ENCODE measurements around the gene ESR1.

The ESR1 gene

GRCh38 chr6:151900256-151900655, 92.8 kb downstream of the ESR1 start:
- no peak overlapping the region for H3K27ac ChIP-seq
- TF ChIP-seq, protein P1, sequence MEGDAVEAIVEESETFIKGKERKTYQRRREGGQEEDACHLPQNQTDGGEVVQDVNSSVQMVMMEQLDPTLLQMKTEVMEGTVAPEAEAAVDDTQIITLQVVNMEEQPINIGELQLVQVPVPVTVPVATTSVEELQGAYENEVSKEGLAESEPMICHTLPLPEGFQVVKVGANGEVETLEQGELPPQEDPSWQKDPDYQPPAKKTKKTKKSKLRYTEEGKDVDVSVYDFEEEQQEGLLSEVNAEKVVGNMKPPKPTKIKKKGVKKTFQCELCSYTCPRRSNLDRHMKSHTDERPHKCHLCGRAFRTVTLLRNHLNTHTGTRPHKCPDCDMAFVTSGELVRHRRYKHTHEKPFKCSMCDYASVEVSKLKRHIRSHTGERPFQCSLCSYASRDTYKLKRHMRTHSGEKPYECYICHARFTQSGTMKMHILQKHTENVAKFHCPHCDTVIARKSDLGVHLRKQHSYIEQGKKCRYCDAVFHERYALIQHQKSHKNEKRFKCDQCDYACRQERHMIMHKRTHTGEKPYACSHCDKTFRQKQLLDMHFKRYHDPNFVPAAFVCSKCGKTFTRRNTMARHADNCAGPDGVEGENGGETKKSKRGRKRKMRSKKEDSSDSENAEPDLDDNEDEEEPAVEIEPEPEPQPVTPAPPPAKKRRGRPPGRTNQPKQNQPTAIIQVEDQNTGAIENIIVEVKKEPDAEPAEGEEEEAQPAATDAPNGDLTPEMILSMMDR (conservative IDR thresholded peaks at IDR 0.05): no peak
- no peak for TF ChIP-seq ZFX (IDR thresholded peaks at IDR 0.05)

DNA sequence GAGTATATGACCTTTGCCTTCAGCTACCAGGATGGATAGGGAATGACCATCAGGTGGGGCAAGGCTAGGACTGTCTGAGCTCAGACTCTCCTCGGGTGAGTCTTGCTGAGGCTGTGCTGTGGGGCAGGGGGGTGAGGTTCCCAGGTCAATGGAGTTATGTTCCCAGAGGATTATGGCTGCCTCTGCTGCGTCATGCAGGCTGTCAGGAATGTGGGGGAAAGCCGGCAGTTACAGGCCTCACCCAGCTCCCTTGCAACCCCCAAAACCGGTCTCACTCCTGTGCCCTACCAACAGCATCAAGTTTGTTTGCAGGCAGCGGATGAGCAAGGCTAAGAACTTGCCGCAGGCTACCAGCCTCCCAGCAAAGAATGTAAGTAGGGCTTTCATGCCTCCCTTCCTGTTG, 93.5 kb downstream of the ESR1 start:
- no peak overlapping the region for H3K27ac ChIP-seq
- TF ChIP-seq, protein P1 (conservative IDR thresholded peaks at IDR 0.05): no peak
- no peak for TF ChIP-seq ZFX (IDR thresholded peaks at IDR 0.05)

- no peak overlapping the region for H3K27ac ChIP-seq
These were observed 97.1 kb downstream of the ESR1 start for GRCh38 chr6:151904631-151905030.

DNA sequence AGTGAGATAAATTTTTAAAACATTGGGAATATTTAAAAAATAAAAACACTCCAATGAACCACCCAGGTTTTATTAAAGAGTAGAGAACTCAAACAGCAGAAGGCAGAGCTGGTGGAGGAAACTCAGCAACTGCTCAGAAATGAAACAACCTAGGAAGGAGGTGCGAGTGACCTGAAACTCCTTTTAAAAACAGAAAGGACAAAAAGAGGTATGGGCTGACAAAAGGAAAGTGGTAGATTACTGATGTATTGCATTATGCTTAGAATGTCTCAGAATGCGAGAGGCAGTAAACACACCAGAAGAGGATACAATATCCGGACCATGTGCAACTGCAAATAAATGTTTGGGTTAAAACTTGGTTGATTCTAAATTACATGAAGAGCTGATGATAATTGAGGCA, 97.6 kb downstream of the ESR1 start:
- no peak overlapping the region for H3K27ac ChIP-seq
- no peak for TF ChIP-seq ZFX (IDR thresholded peaks at IDR 0.05)
- TF ChIP-seq, protein P1 (conservative IDR thresholded peaks at IDR 0.05): no peak

More at GRCh38 chr6:151904631-151905030, 97.1 kb downstream of the ESR1 start:
- no peak for TF ChIP-seq ZFX (IDR thresholded peaks at IDR 0.05)
- TF ChIP-seq, protein P1 (conservative IDR thresholded peaks at IDR 0.05): no peak

DNA sequence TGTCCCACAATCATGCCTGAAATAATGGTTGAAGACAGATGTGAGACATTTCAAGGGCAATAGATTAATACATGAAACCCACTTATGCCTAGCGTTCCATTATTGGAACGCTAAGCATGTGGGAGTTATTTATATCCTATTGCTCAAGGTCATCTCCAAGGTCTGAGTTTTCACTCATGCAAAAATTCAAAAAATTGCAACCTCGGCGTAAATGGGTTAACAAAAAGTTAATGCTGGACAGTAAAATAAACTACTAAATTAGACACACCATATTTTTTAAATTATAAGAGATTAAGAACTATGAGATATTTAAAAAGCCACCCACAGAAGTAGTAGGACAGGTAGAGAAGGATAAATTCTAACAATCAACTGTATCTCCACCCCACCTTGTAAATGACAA, 98.4 kb downstream of the ESR1 start:
- no peak overlapping the region for H3K27ac ChIP-seq
- TF ChIP-seq, protein P1 (conservative IDR thresholded peaks at IDR 0.05): no peak
- TF ChIP-seq ZFX (IDR thresholded peaks at IDR 0.05): no peak

DNA sequence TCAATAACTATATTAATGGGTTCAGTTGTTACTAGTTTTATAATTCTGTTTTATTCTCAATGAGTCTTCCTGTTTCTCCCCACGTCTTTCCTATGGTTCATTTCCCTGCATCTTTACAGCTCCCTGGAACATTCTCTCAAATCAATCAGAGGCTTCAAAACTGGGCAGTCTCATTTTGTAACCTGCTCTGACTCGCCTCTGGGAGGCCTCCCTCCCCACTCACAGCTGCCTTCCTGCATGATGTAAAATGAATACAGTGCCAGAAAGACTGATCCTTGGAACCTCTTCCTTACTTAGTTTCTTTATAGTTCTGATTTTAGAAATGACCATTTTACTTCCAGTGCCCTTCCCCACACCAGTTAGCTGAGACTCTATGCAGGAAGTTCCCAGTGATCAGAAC, 103.9 kb downstream of the ESR1 start:
- TF ChIP-seq, protein P1 (conservative IDR thresholded peaks at IDR 0.05): no peak
- no peak for TF ChIP-seq ZFX (IDR thresholded peaks at IDR 0.05)
- no peak overlapping the region for H3K27ac ChIP-seq

DNA sequence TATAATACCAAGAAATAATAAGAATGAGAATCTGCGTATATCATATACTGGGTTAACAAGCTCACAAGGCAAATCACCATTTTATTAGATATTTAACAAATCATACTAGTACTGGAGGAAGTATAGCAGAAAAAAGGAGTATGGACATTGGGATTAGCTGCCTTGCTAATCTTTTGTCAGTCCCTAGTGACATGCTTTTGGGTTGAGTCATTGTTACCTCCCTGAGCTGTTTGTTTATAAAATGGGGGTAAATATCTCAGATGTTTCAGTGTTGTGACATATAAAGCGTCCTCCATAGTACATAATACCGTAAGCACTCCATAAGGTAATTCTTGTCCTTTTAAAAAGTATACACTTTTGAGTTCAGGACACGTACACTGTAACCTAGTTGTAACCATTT, 107.0 kb downstream of the ESR1 start:
- TF ChIP-seq, protein P1 (conservative IDR thresholded peaks at IDR 0.05): no peak
- H3K27ac ChIP-seq: no peak overlapping the region

All from C4-2B (cell line).